ENCODE data around the gene RPS8.

GRCh38 chr1:44806025-44806703 is 30.8 kb downstream of the RPS8 start:
- TF ChIP-seq CTCF (IDR thresholded peaks at IDR 0.05; ENCODE audit: poor library complexity) (no peak), EZH2 (IDR thresholded peaks at IDR 0.05; ENCODE audit: borderline replicate concordance) (no peak), EZH2phosphoT487 (IDR thresholded peaks at IDR 0.05; ENCODE audit: low read depth, severe bottlenecking, unreplicated experiment) (no peak)
